ENCODE data around the gene STARD7.
"Not testable (repeated sequence)": the region's sequence is repeated elsewhere in the genome, so short reads cannot be mapped to it uniquely, and the experiment has no call there.

STARD7 gene

DNA sequence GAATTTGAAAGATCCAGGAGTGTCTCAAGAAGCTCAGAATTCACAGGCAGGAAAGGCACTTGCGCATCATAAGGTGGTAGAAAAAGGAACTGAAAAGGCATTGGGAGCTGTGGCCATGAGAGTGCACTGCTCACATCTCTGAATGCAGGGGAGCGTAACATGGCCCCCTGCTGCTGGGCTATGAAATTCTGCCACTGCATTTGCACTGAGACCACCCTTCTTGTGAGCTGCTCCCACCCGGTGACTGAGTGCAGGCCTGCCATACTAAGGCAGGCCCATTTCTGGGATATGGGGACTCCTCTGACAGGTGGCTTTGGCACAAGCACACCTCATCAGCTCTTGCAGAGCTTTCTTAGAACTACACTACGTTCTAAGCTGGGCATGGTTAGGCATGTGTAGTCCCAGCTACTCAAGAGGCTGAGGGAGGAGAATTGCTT, 25.3 kb upstream of the STARD7 start:
- no peak for DNase-seq

DNA sequence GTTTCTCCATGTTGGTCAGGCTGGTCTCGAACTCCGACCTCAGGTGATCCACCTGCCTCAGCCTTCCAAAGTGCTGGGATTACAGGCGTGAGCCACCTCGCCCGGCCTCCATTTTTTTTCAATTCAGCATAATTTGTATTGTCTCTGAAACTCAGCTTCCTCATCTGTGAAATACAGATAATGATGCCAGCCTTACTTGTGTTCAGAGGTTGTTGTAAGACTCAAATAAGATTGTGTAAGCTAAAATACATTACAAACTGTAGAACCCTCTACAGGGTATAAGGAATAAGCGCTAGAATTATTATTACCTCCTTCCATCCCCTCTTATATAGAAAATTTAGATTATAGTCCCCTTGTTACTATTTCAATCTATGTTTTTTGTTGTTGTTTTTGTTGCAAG, 24.8 kb upstream of the STARD7 start:
- no peak for DNase-seq

DNA sequence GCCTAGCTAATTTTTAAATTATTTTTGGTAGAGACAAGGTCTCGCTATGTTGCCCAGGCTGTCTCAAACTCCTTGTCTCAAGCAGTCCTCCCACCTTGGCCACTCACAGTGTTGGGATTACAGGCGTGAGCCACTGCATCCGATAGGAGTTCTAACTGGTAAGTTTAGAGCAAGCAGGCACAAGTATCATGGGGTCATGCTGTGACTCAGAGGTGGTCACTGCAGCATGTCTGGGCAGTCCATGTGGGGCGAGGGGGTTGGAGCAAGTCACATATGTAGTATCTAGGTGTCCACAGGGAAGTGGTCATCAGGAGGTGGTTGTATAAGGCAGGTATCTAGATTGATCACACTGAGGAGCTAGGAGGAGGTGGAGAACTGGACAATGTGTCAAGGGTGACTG, 22.7 kb upstream of the STARD7 start:
- no peak for DNase-seq

DNA sequence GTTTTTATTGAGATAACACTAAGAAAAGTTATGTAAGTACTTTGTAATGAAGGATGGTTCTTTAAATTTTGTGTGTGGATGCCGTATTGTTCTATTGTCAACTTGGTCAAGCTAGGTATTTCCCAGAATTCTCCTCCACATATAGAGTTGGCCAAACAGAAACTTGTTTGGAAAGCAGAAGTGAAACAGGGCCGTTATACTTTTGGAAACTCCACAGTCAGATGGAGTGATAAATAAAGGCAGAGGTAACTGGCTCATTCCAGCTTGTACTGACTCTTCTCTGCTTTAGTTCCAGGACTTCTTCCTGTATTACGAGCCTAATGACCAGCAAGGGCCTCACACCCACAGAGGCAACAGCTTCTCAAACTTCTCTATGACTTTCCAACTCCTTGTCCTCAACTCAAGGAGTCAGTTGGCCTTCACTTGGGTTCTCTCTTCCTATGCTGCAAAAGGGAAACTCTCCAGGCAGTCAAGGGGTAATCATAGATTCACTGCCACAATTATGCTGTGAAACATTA, 16.4 kb upstream of the STARD7 start:
- no peak for DNase-seq

DNA sequence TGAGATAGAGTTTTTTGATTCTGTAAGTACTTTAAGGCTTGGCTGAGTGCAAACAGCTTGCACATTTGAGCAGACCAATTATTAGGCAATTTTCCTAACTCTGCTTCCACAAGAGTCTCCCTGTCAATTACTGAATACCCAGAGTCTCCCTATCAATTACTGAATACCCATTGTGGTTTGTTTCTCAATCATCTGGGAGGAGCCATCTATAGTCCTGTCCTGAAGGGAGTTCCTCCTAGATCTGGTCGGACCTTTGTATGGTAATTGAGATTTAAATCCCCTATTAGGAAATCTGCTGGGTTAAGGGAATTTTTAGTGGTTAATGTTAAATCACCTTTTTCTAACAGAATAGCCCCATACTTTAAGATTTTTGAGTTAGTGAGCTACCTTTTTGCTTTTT, 12.5 kb upstream of the STARD7 start:
- not testable (repeated sequence) for DNase-seq

DNA sequence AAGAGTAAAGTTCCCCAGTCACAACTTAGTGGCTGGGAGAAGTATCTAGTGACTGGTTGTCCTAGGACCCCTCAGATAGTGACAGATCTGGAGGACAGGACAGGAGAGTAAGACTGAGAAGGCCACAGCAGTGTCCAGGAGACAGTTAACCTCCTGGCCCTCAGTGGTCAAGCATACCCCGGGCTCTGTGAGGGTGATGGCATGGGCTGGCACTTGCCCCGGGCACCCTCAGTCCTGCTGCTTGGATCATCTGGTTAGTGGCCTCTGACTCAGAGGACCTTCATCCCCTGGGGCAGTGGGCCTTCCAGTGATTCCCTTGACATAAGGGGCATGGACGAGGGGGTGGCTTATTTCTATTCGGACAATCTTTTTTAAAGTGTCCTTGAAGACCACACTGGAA, 11.3 kb upstream of the STARD7 start:
- not testable (repeated sequence) for DNase-seq

DNA sequence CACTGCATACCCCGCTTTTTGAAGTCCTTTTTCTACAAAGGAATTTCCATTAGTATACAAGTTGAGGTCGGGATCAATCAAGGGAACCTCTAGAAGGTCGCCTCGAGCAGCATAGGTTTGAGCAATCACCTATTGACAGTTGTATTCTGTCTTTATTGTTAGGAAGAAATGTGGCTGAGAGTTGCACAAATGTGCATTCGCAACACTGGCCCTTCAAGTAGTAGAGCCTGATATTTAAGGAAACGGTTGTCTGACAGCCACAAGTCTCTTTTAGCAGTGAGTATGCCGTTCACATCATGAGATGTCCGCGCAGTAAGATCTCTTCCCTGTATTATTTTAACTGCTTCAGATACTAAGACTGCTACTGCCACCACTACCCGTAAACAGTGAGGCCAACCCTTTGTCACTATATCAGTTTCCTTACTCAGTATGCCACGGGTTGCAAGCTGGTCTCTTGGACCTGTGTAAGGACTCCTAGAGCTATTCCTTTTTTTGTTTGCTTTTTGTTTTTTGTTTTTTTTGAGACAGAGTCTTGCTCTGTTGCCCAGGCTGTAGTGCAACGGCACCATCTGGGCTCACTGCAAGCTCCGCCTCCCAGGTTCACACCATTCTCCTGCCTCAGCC, 10.0 kb upstream of the STARD7 start:
- no peak for DNase-seq

DNA sequence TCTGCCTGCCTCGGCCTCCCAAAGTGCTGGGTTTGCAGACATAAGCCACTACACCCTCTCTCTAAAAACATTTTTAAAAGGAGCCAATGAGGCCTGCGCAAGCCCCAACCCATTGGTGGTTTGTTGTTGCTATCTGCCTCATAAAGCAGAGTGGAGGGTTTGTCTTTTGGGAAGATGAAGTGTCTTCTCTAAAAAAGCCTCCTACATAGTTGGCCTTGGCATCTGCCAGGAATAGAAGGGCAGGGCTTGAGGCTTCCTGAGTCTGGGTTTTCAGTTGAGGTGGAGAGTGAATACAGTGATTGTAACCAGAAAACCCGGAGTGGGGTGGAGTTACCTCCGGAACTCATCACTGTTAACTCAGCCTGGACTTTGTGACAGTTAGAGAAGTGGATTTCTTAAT, 5.9 kb upstream of the STARD7 start:
- no peak for DNase-seq

DNA sequence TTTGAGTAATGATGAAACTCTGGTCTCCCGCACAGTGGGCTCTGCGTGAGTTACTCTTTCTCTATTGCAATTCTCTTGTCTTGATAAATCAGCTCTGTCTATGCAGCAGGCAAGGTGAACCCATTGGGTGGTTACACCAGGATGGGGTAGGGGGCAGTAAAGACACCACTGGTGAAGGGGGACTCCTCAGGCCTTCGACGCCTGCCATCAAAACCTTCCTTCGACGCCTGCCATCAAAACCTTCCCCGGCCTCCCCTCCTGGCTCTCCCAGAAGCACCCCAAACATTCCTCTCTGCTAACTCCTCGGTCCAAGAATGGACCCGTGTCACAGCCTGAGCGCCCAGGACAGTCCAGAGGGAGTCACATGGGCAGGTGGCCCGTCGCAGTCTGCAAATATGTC, 4.8 kb upstream of the STARD7 start:
- no peak for DNase-seq

DNA sequence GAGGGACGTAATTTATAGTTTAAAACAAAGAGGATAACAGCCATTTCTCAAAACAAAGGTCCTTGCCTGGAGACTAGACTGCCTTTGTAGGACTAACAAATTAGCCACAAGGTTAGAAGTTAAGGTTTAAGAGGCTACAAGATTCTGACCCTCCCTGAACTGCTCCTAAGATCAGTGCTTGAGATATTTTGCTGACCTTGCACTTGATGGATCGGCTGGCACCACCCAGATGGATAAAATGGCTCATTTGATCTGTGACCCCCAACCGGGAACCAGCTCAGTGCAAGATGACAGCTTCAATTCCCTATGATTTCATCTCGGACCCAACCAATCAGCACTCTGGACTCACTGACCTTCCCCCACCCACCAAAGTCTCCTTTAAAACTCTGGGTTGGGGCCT, 3.7 kb upstream of the STARD7 start:
- no peak for DNase-seq

DNA sequence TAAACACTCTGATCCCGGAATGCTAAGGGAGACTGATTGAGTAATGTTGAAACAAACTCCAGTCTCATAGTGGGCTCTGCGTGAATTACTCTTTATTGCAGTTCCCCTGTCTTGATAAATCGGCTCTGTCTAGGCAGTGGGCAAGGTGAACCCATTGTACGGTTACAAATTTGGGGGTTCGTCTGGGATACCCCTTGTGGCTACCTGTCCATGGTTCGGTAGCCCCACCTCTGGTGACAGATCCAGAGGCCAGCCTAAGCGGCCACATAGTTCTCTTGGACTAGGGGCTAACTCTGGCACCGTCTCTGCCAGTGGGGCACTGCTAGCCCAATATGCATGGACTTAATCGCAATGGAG, 1.1 kb upstream of the STARD7 start:
- DNase-seq: no peak

DNA sequence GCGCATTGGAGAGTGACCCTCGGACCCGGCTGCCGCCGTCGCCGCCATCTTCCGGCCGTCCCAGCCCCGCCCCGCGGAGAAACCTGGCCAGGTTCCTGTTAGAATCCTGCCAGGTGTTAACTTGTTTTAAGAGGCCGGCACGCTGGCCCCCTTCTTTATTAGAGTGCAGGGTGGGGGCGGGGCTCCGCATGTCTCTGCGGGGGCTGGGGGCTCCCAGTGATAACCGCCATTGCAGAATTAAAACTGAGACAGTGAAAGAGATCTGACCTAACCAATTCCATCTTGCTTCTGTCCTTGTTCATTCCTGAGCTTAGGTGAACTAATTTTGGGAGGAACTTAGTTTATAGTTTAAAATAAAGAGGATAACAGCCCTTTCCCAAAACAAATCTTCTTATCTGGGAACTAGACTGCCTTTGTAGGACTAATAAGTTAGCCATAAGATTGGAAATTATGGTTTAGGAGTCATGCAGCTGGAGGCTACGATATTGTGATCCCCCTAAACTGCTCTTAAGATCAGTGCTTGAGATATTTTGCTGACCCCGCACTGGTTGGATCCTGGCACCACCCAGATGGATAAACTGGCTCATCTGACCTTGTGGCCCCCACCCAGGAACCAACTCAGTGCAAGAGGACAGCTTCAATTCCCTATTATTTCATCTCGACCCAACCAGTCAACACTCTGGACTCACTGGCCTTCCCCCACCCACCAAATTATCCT, 543 bp upstream of the STARD7 start:
- no peak for DNase-seq

DNA sequence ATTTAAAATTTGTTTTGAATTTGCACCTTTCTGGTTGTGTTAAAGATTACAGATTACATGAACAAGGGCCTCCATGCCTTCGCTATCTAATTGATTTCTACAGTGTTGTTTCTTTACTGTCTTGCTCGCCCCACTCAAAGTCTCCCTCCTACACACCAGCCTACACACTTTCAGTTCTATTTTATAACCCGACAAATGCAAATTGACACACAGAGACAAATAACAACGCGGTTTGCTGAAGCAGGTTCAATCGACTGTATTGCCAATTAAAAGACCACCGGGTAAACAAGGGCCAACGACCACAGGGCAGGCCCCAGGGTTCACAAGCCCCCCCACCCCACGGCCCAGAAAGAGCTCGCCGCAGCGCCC, 869 bp downstream of the STARD7 start:
- DNase-seq: no peak

DNA sequence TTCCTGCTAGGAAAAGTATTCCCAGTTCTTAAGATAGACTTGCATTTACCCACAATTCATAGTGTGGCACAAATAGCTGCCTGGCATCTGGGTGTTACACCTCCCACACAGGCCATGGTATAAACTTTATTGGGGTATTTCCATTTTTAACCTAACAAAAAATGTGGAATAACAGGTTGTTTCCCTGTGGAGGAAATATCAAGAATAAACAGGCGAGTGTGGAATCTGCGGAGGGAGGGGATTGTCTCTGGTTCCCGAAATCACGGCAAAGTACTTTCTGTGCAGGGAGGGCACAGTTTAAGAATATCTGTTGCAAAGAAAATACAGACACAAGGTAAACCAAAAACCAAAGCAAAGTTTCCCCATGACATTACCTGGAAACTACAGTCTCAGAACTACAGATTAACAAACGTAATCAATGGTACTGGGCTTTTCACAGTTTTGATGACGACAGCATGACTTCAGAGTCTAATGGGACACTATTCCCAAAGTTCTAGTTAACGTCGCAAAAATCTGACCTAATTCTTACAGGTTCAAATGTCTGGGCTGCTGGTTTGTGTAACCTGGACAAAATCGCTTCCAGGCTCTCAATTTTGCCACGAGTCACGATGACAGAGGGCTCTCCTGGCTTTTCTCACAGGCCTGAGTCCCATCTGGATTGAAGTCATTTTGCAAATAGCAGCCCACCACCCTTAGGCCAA, 1.4 kb downstream of the STARD7 start:
- DNase-seq: no peak

DNA sequence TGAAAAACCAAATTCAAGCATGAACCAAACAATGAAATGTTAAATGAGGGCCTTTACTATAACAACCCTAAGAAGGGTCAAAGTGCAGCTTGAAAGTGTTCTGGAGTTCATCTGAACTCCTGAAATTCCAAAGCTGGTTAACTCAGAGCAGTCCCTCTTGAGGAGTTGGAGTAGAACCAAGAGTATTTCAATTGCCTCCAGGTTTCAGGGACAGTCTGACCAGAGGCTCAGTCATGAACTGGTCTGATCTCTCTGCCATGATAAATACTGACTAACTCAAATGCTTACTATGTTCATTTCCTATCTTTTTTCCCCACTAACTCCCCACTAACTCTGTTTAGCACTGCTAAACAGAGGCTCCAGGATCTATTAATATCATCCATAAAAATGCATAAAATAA, 2.7 kb downstream of the STARD7 start:
- no peak for DNase-seq

DNA sequence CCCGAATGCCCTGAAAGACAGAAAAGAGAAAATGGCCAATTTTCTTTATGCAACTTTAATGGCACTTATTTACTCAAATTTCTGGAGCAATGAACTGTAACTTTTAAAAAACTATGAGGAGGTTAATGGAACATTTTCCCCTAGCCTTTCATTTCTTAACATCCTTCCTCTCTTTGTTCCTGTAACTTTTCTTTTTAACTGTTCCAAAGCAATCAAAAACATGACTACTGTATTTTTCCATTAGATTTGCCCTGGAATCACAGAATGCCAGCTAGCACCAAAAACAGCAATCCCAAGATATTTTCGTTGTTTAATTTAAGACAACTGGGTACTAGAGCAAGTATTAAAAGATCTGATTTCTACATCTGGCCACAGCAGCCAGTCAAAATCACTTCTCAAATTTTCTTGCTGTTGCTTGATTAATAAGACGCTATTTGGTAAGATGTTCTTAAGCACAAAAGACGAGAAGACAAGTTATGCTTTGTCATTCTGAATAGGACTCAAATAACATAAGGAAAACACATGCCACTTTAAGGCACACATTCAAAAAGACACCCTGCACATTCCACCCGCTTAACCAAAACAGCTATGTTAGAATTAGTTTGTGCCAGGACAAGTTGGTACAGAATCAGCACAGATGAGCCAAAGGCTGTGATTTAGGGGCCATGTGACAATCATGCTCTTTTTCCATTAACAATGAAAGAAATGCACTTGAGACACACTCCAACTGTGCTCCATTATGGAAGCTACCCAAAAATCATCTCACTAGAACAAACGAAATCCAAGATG, 3.6 kb downstream of the STARD7 start:
- no peak for DNase-seq

DNA sequence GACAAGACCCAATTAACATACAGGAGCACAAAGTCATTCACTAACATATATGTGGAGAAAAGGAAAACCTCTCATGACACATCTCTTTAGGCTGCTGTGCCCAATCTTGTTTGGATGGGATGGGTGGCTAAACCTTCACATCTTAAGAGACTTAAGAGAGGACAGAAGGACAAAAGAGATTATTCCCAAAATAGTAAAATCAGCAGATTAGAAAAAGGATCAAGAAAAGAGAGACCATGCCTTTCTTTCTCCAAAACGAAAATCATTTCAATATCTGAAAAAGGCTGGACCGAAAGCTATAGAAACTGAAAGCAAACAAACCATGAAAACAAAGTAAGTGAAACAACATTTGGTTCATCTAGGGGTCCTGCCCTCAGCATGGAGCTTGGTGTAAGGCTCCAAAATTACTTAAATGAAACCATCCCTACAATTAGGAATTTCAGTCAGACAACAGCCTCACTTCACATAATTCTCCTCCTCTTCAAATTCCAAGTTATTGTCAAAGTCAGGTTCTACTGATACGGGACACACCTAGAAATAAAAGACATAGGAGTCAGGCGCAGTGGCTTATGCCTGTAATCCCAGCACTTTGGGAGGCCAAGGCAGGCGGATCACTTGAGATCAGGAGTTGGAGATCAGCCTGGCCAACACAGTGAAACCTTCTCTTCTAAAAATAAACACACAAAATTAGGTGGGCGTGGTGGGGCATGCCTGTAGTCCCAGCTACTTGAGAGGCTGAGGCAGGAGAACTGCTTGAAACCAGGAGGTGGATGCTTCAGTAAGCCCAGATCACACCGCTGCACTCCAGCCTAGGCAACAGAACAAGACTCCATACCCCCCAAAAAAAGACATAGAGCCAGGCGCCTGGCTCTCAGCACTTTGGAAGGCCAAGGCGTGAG, 5.2 kb downstream of the STARD7 start:
- DNase-seq: no peak

DNA sequence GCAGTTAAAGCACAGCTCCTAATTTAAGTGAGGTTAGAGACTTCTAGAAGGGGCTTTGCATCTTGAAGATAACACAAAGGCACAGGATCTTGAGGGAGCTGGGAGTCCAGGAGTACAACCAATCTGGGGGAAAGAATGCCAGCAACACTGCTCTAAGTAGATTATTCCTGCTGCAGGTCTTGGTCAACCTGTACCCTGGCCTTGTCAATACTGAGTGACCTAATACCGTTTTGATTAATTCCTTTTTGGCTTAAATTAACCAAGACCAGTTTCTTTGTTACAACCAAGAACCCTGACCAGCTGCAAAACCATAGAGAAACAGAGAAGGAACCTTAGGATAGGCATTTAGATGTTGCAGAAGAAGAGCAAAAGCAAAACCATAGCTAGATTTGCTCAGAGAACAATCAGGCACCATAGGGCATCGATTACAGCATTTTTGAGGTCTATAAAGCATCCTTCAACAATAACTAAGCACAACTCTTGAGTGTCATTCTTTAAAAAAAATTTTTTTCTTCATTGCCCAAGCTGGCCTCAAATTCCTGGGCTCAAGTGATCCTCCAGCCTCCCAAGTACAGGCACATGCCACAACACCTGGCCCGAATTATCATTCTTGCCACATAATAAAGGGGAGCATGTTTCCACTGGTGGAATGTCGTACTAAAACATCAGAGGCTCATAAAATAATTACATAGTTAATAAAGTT, 6.3 kb downstream of the STARD7 start:
- DNase-seq: no peak

DNA sequence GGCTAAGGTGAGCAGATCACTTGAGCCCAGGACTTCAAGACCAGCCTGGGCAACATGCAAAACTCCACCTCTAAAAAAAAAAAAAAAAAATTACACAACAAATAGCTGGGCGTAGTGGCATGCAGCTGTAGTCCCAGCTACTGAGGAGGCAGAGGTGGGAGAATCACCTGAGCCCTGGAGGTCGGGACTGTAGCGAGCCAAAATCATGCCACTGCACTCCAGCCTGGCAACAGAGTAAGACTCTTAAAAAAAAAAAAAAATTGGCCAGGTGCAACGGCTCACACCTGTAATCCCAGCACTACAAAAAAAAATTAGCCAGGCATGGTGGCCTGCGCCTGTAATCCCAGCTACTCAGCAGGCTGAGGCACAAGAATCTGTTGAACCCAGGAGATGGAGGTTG, 7.3 kb downstream of the STARD7 start:
- DNase-seq: no peak

DNA sequence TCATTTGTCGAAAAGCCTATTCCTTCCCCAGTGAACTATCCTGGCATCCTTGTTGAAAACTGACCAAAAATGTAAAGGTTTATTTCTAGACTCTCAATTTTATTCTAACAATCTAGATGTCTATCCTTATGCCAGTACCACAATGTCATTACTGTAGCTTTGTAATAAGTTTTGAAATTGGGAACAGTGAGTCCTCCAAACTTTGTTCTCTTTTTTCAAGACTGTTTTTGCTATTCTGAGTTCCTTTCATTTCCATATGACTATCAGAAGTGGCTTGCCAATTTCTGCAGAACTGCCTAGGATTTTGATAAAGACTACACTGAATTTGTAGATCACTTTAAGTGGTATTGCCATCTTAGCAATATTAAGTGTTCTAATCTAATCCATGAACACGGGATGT, 9.7 kb downstream of the STARD7 start:
- no peak for DNase-seq

DNA sequence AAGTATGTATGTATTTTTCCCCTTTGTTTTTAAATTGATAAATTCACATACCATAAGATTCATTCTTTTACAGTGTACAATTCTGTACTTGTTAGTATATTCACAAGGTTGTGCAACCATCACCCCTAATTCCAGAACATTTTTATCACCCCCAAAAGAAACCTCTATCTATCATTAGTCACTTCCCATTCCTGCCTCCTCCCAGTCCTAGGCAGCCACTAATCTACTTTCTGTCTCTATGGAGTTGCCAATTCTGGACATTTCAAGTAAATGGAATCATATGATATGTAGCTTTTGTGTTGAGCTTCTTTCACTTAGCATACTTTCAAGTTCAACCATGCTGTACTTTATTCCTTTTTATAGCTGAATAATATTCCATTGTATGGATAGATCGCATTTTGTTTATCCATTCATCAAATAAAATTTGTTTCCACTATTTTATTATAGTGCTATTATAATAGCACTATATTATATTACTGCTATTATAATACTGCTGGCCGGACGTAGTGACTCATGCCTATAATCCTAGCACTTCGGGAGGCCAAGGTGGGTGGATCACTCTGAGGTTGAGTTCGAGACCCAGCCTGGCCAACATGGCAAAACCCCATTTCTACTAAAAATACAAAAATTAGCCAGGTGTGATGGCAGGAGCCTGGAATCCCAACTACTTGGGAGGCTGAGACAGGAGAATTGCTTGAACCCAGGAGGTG, 10.9 kb downstream of the STARD7 start:
- DNase-seq: no peak
